OCI-LY3 (cell line): Measurements from ENCODE around the gene MBOAT7.
A peak's percentile ranks its signal among the peaks of the same experiment; 100 is the strongest.

Experiments used
- CTCF ChIP-seq: fragments of 200-600, 300-600 bp; sonication (generic); IDR thresholded peaks from 2 replicates; pipeline ENCODE4 v1.5.1; 2014; ENCODE audit warnings: antibody characterized with exemption, low read length, low read depth
- EZH2phosphoT487 ChIP-seq: fragments of 200-600 bp; shearing (Covaris generic); IDR thresholded peaks from 2 replicates; pipeline ENCODE4 v1.6.1; 2018; ENCODE audit warnings: antibody characterized with exemption, mixed run types, low read depth

GRCh38 chr19:54159352-54160181 is 29.8 kb downstream of the MBOAT7 start, which contains the start of gene LENG1:
- TF ChIP-seq CTCF (peak; percentile 53), EZH2phosphoT487 (no peak)
